ENCODE data around the gene IGSF9. TPM values are rescaled to one million over a fixed set of nuclear protein-coding genes. Genes with fewer than 3 reads are reported as not detected.

IGSF9 gene
- total and polyA plus RNA-seq, 2 donors, result 1.7 to 4.1 TPM

DNA sequence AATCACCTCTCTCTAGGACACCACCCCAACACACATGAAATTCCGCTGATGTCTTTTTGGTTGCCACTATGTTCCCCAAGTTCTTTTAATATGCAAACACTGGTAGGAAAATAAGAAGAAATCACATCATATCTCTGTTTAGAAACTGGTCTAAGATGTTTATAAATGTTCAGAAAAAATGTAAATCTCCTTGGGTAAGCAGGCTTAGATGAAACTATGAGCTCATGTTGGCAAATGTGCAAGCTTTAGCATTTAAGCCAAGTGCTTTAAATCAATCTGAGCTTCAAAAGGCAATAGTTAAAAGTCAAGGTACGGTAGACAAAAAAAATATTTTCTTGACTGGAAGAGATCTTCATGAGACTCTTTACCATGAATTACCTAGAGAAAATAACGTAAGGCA is 33.8 kb upstream of the IGSF9 start:
- Histone ChIP-seq H3K27ac (ENCODE audit: low read depth in 1 of 2, low read length in 1 of 2) (no peak overlapping the region), H3K4me3 (ENCODE audit: low read length in 2 of 2) (no peak overlapping the region), H3K36me3 (ENCODE audit: control insufficient read depth in 2 of 2, insufficient read depth in 2 of 2, low read length in 1 of 2) (no peaks in the 10 kb centered on the region), H3K4me1 (ENCODE audit: control insufficient read depth in 2 of 2, insufficient read depth in 2 of 2, low read length in 2 of 2) (no peaks in the 10 kb centered on the region), H3K27me3 (ENCODE audit: control insufficient read depth in 2 of 2, insufficient read depth in 1 of 2, low read length in 1 of 2) (peaks cover 3 to 14% of the 10 kb centered on the region in 2 donors), H3K9me3 (ENCODE audit: control insufficient read depth in 2 of 2, insufficient read depth in 1 of 2, low read length in 1 of 2) (no peaks in the 10 kb centered on the region)
- no peak for DNase-seq (ENCODE audit: low read depth in 6 of 9, low spot score in 9 of 9)
- WGBS, result 91% methylated on average over 3 of the region's 3 CpGs

GRCh38 chr1:159978107-159978398 is 32.6 kb upstream of the IGSF9 start:
- H3K27me3 ChIP-seq (ENCODE audit: control insufficient read depth in 2 of 2, insufficient read depth in 1 of 2, low read length in 1 of 2), result peaks cover 3 to 17% of the 10 kb centered on the region in 2 donors
- H3K36me3 ChIP-seq (ENCODE audit: control insufficient read depth in 2 of 2, insufficient read depth in 2 of 2, low read length in 1 of 2), result no peaks in the 10 kb centered on the region
- no peaks in the 10 kb centered on the region for H3K4me1 ChIP-seq (ENCODE audit: control insufficient read depth in 2 of 2, insufficient read depth in 2 of 2, low read length in 2 of 2)
- no peak overlapping the region for H3K4me3 ChIP-seq (ENCODE audit: low read length in 2 of 2)
- no peak for DNase-seq (ENCODE audit: low read depth in 6 of 9, low spot score in 9 of 9)
- H3K9me3 ChIP-seq (ENCODE audit: control insufficient read depth in 2 of 2, insufficient read depth in 1 of 2, low read length in 1 of 2), result no peaks in the 10 kb centered on the region
- H3K27ac ChIP-seq (ENCODE audit: low read depth in 1 of 2, low read length in 1 of 2), result no peak overlapping the region
- WGBS, result 95% methylated on average over 2 of the region's 2 CpGs

DNA sequence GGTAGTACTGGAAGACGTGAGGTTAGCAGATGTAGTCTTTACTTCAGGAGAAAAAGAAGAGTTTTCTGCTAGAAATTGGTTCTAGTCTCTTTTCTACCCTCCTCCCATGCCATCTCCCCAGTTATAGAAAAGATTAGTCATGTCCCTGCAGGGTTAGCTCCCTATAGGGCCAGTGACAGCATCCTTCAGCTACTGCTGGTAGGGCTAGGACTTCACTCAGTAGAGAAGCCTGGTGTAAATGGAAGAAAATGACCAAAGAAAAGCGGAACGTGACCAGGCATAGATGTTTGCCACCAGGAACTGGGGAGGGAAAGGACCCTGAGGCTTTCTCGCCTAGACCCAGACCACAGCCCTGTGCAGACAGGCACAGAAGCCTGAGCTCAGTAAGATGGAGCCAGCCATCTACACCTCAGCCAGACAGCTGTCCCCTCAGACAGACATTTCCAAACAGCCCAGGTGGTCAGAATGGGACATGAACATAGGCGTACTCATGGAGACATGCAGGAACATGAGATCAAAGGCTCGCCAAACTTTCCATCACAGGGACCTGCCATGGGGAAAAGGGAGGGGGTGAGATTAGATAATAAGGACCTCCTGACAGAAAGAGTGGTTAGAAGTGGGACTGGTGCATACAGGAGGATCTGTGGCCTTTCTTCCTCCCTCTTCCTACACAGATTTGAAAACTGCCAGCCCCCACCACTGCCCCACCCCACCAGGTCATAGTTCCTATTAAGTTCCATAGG is 32.1 kb upstream of the IGSF9 start:
- Histone ChIP-seq H3K4me1 (ENCODE audit: control insufficient read depth in 2 of 2, insufficient read depth in 2 of 2, low read length in 2 of 2) (no peaks in the 10 kb centered on the region), H3K9me3 (ENCODE audit: control insufficient read depth in 2 of 2, insufficient read depth in 1 of 2, low read length in 1 of 2) (no peaks in the 10 kb centered on the region), H3K36me3 (ENCODE audit: control insufficient read depth in 2 of 2, insufficient read depth in 2 of 2, low read length in 1 of 2) (no peaks in the 10 kb centered on the region), H3K27me3 (ENCODE audit: control insufficient read depth in 2 of 2, insufficient read depth in 1 of 2, low read length in 1 of 2) (peaks cover 3 to 17% of the 10 kb centered on the region in 2 donors), H3K4me3 (ENCODE audit: low read length in 2 of 2) (no peak overlapping the region), H3K27ac (ENCODE audit: low read depth in 1 of 2, low read length in 1 of 2) (no peak overlapping the region)
- no peak for DNase-seq (ENCODE audit: low read depth in 6 of 9, low spot score in 9 of 9)
- 93% methylated on average over 6 of the region's 6 CpGs for WGBS

GRCh38 chr1:159974350-159974965 is 29.0 kb upstream of the IGSF9 start:
- no peaks in the 10 kb centered on the region for H3K36me3 ChIP-seq (ENCODE audit: control insufficient read depth in 2 of 2, insufficient read depth in 2 of 2, low read length in 1 of 2)
- H3K27me3 ChIP-seq (ENCODE audit: control insufficient read depth in 2 of 2, insufficient read depth in 1 of 2, low read length in 1 of 2), result peaks cover 3 to 11% of the 10 kb centered on the region in 2 donors
- DNase-seq (ENCODE audit: low read depth in 6 of 9, low spot score in 9 of 9), result no peak
- WGBS, result 98% methylated on average over 7 of the region's 7 CpGs
- no peaks in the 10 kb centered on the region for H3K4me1 ChIP-seq (ENCODE audit: control insufficient read depth in 2 of 2, insufficient read depth in 2 of 2, low read length in 2 of 2)
- no peaks in the 10 kb centered on the region for H3K9me3 ChIP-seq (ENCODE audit: control insufficient read depth in 2 of 2, insufficient read depth in 1 of 2, low read length in 1 of 2)
- no peak overlapping the region for H3K4me3 ChIP-seq (ENCODE audit: low read length in 2 of 2)
- H3K27ac ChIP-seq (ENCODE audit: low read depth in 1 of 2, low read length in 1 of 2), result no peak overlapping the region

DNA sequence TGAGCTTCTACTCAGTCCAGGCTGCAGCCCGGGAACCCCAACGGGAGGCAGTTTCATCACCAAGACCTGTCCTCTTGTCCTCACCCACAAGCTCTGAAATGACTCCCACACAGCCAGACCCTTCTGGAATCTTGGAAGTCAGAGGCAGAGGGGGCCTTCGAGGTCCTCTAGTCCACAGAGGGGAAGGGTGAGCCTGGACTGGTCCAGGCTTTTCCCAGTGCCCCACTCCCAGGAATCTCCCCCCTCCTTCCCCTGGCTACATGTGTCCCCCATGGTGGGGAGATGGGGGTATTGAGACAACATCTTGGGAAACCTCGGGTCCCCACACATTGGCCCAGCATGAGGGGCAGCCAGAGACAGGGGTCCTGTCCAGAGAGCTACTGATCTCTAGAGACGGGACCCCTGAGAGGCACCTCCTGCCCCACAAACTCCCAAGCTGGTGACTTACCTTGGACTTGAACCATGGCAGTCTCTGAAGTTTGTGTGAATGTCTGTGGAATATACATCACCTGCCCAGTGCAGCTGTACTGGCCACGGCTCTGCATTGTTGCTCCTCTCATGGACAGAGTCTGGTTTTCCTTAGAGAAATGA is 28.0 kb upstream of the IGSF9 start:
- Histone ChIP-seq H3K4me3 (ENCODE audit: low read length in 2 of 2) (no peak overlapping the region), H3K36me3 (ENCODE audit: control insufficient read depth in 2 of 2, insufficient read depth in 2 of 2, low read length in 1 of 2) (no peaks in the 10 kb centered on the region), H3K27me3 (ENCODE audit: control insufficient read depth in 2 of 2, insufficient read depth in 1 of 2, low read length in 1 of 2) (peaks cover 0 to 11% of the 10 kb centered on the region in 2 donors), H3K4me1 (ENCODE audit: control insufficient read depth in 2 of 2, insufficient read depth in 2 of 2, low read length in 2 of 2) (no peaks in the 10 kb centered on the region), H3K9me3 (ENCODE audit: control insufficient read depth in 2 of 2, insufficient read depth in 1 of 2, low read length in 1 of 2) (no peaks in the 10 kb centered on the region), H3K27ac (ENCODE audit: low read depth in 1 of 2, low read length in 1 of 2) (no peak overlapping the region)
- DNase-seq (ENCODE audit: low read depth in 6 of 9, low spot score in 9 of 9), result no peak
- WGBS, result 93% methylated on average over 6 of the region's 6 CpGs

DNA sequence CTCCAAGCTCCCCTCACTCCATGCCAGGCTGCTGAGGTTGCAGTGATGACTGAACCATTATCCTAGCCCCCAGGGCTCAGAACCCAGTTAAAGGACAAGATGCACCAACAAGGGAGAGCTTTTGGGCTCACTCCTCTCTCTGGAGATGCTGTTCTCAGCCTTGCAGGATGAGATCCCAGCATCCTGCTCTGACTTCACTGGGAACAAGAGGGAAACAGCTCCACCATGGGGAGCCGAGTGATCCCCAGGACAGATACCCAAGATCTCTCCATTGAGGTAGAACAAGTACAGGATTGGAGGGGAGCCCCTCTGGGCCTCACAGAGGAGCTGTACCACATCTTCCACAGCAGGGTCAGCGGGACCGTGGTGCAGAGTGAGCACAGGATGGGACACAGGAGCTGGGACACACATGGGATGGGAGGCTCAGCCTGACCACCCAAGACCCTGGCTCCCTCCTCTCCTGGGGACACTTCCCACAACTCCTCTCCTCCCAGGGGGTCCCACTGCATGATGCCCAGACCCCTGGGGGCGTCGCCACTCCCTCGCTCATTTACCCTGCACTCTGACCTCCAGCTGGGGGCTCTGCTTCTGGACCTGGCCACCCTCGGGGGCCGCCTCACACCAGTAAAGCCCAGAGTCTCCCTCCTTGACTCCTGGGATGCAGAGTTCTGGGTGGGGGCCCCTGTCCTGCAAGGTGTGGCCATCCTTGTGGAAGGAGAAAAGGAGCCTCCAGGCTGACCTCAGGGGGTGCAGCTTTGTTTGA is 27.2 kb upstream of the IGSF9 start:
- Histone ChIP-seq H3K4me1 (ENCODE audit: control insufficient read depth in 2 of 2, insufficient read depth in 2 of 2, low read length in 2 of 2) (no peaks in the 10 kb centered on the region), H3K27ac (ENCODE audit: low read depth in 1 of 2, low read length in 1 of 2) (no peak overlapping the region), H3K27me3 (ENCODE audit: control insufficient read depth in 2 of 2, insufficient read depth in 1 of 2, low read length in 1 of 2) (peaks cover 0 to 11% of the 10 kb centered on the region in 2 donors), H3K9me3 (ENCODE audit: control insufficient read depth in 2 of 2, insufficient read depth in 1 of 2, low read length in 1 of 2) (no peaks in the 10 kb centered on the region), H3K36me3 (ENCODE audit: control insufficient read depth in 2 of 2, insufficient read depth in 2 of 2, low read length in 1 of 2) (no peaks in the 10 kb centered on the region), H3K4me3 (ENCODE audit: low read length in 2 of 2) (no peak overlapping the region)
- 94% methylated on average over 8 of the region's 8 CpGs for WGBS
- DNase-seq (ENCODE audit: low read depth in 6 of 9, low spot score in 9 of 9), result no peak

DNA sequence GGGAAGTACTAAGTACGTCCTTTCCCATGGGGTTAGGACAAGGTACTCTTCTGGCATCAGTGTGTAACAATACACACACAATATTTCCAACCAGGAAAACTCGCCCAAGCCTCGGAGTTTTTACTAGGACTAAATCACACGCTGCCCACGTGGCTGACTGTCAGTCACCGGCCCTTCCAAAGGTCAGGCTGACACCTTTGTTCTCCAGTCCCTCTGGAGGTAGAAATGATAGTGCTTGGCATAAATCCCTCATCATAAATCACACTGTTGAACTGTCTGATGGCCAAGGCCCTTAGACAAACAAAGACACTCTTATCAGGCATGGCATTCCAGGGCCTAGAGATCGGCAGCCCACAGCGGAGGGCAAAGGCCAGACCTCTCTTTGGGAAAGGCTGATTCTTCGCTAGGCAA is 25.5 kb upstream of the IGSF9 start:
- peaks cover 0 to 9% of the 10 kb centered on the region in 2 donors for H3K27me3 ChIP-seq (ENCODE audit: control insufficient read depth in 2 of 2, insufficient read depth in 1 of 2, low read length in 1 of 2)
- 87% methylated on average over 9 of the region's 9 CpGs for WGBS

GRCh38 chr1:159968901-159969300 is 23.5 kb upstream of the IGSF9 start:
- no peak for DNase-seq (ENCODE audit: low read depth in 6 of 9, low spot score in 9 of 9)
- H3K36me3 ChIP-seq (ENCODE audit: control insufficient read depth in 2 of 2, insufficient read depth in 2 of 2, low read length in 1 of 2), result no peaks in the 10 kb centered on the region
- 94% methylated on average over 3 of the region's 3 CpGs for WGBS
- no peak overlapping the region for H3K27ac ChIP-seq (ENCODE audit: low read depth in 1 of 2, low read length in 1 of 2)
- H3K4me1 ChIP-seq (ENCODE audit: control insufficient read depth in 2 of 2, insufficient read depth in 2 of 2, low read length in 2 of 2), result no peaks in the 10 kb centered on the region
- H3K9me3 ChIP-seq (ENCODE audit: control insufficient read depth in 2 of 2, insufficient read depth in 1 of 2, low read length in 1 of 2), result no peaks in the 10 kb centered on the region
- peaks cover 0 to 6% of the 10 kb centered on the region in 2 donors for H3K27me3 ChIP-seq (ENCODE audit: control insufficient read depth in 2 of 2, insufficient read depth in 1 of 2, low read length in 1 of 2)
- H3K4me3 ChIP-seq (ENCODE audit: low read length in 2 of 2), result no peak overlapping the region

More for the DNA sequence above, 25.5 kb upstream of the IGSF9 start:
- DNase-seq (ENCODE audit: low read depth in 6 of 9, low spot score in 9 of 9), result no peak
- Histone ChIP-seq H3K27ac (ENCODE audit: low read depth in 1 of 2, low read length in 1 of 2) (no peak overlapping the region), H3K4me3 (ENCODE audit: low read length in 2 of 2) (no peak overlapping the region), H3K4me1 (ENCODE audit: control insufficient read depth in 2 of 2, insufficient read depth in 2 of 2, low read length in 2 of 2) (no peaks in the 10 kb centered on the region), H3K36me3 (ENCODE audit: control insufficient read depth in 2 of 2, insufficient read depth in 2 of 2, low read length in 1 of 2) (no peaks in the 10 kb centered on the region), H3K9me3 (ENCODE audit: control insufficient read depth in 2 of 2, insufficient read depth in 1 of 2, low read length in 1 of 2) (no peaks in the 10 kb centered on the region)

GRCh38 chr1:159965263-159965662 is 19.9 kb upstream of the IGSF9 start:
- 95% methylated on average over 2 of the region's 2 CpGs for WGBS
- no peak for DNase-seq (ENCODE audit: low read depth in 6 of 9, low spot score in 9 of 9)
- H3K4me1 ChIP-seq (ENCODE audit: control insufficient read depth in 2 of 2, insufficient read depth in 2 of 2, low read length in 2 of 2), result no peaks in the 10 kb centered on the region
- no peak overlapping the region for H3K27ac ChIP-seq (ENCODE audit: low read depth in 1 of 2, low read length in 1 of 2)
- H3K4me3 ChIP-seq (ENCODE audit: low read length in 2 of 2), result no peak overlapping the region
- no peaks in the 10 kb centered on the region for H3K36me3 ChIP-seq (ENCODE audit: control insufficient read depth in 2 of 2, insufficient read depth in 2 of 2, low read length in 1 of 2)
- H3K9me3 ChIP-seq (ENCODE audit: control insufficient read depth in 2 of 2, insufficient read depth in 1 of 2, low read length in 1 of 2), result no peaks in the 10 kb centered on the region
- peaks cover 0 to 4% of the 10 kb centered on the region in 2 donors for H3K27me3 ChIP-seq (ENCODE audit: control insufficient read depth in 2 of 2, insufficient read depth in 1 of 2, low read length in 1 of 2)
